OCI-M2 (cell line): ENCODE measurements around the gene PTPRD.
"Not testable (repeated sequence)": the region's sequence is repeated elsewhere in the genome, so short reads cannot be mapped to it uniquely, and the experiment has no call there.

Experiments used
- DNase-seq: peaks from one replicate; lab custom pipeline; 2025; ENCODE audit not compliant: unreplicated experiment; lab: John Stamatoyannopoulos, UW

Gene PTPRD

DNA sequence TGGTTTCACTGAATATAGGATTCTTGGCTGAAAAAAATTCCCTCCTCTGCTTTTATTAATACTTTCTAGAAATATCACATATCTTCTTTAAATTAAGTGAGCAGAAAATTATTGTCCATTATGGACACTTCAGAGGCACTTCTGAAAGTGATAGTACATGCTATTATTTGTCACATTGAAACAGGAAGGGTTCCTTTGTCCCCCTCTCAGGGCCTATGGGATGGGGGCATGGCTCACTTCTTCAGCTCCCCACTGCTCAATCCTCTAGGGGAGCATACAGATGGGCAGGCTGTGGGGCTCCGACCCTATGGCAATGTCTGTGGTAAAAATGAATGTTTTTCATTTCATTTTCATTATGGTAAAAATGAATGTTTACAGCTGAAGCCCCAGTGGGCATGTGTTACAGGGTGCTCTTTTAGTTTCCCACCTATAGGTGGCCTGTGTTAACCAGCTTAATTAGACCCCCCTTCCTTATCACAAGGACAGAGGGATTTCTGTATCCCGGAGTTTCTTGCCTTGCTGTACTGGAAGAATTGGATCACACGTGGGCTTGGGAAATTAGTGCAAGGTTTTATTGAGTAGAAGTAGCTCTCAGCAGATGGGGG is 1225.2 kb downstream of the PTPRD start:
- DNase-seq: no peak

DNA sequence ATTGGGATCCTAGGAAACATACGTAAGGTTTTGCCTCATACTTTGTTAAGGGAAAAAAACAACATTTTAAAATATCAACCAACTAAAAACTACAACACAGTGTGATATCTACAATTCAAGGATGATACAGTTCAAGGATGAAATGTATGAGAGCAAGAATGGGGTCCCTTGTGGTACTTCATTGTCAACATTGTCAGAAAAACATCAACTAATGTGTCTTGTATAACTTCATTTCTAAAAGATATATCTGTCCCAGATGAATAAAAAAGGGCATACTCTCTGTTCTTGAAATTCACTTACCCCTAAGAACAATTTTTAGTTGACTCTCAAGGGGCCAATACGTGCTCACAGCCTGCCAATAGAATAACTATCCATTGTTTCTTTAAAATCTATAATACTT is 1250.5 kb downstream of the PTPRD start:
- DNase-seq: no peak

- DNase-seq: no peak
These were observed 1259.8 kb downstream of the PTPRD start for GRCh38 chr9:9352877-9353481.

GRCh38 chr9:9341203-9341602 is 1271.6 kb downstream of the PTPRD start:
- DNase-seq: no peak

- no peak for DNase-seq
These were observed 1275.7 kb downstream of the PTPRD start for GRCh38 chr9:9337129-9337528.

GRCh38 chr9:9326749-9327148 is 1286.1 kb downstream of the PTPRD start:
- DNase-seq: no peak

- no peak for DNase-seq
These were observed 1293.8 kb downstream of the PTPRD start for GRCh38 chr9:9319007-9319406.

DNA sequence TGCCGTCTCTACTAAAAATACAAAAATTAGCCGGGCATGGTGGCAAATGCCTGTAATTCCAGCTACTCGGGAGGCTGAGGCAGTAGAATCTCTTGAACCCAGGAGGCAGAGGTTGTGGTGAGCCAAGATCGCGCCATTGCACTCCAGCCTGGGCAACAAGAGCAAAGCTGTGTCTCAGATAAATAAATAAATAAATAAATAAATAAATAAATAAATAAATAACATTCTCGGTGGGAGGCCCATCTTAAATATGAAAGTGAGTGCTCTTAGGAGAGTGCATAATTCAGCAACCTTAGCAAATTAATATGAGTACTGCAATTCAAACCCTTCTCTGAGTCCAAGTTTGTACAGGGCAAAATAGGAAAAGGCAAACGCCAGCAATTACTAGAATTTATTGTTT is 1302.1 kb downstream of the PTPRD start:
- DNase-seq: not testable (repeated sequence)

DNA sequence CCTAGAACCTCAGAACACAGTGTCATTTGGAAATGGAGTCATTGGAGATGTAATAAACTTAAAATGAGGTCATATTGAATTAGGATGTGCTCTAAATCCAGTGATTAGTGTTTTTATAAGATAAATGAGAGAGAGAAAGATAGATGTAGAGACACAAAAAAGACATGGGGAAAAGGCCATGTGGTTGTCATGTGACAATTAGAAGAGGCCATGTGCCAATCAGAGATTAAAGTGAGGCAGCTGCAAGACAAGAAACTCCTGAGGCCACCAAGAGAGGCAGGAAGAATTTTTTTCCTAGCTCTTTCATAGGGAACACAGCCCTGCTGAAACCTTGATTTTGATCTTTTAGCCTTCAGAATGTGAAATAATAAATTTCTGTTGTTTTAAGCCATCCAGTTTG is 1307.2 kb downstream of the PTPRD start:
- no peak for DNase-seq

DNA sequence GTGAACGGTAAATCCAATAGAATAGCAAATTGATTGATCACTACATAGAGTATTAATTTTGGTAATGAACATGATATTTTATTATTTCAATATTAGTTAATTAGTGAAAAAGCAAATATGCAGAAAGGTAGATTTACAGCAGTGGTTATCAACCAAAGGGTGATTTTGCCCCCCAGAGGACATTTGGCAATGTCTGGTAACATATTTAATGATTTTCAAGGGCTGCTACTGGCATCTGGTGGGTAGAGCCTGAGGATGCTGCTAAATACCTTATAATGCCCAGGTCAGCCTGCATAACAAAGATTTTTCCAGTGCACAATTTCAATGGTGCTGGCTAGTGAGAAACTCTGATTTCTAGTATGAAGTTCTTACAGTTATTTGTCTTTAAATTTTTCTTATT is 1313.7 kb downstream of the PTPRD start:
- no peak for DNase-seq

DNA sequence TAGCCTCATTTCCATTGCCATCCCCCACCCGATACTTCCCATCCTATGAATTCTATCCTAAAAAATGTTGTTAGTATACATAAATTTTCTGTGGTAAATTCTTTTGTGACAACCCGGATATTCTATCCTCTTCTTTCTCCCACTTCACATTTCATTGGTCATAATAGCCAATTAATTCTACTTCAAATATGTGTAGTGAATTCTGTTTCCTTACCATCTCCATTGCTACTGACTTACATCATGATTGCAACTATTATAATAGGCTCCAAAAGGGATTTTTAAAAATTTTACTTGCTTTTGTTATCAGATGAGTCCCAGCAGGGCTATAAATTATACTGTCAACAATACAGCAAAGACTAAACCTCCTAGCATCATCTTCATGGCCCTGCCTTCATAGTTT is 1326.8 kb downstream of the PTPRD start:
- no peak for DNase-seq

- DNase-seq: no peak
These were observed 1328.6 kb downstream of the PTPRD start for GRCh38 chr9:9284201-9284600.

DNA sequence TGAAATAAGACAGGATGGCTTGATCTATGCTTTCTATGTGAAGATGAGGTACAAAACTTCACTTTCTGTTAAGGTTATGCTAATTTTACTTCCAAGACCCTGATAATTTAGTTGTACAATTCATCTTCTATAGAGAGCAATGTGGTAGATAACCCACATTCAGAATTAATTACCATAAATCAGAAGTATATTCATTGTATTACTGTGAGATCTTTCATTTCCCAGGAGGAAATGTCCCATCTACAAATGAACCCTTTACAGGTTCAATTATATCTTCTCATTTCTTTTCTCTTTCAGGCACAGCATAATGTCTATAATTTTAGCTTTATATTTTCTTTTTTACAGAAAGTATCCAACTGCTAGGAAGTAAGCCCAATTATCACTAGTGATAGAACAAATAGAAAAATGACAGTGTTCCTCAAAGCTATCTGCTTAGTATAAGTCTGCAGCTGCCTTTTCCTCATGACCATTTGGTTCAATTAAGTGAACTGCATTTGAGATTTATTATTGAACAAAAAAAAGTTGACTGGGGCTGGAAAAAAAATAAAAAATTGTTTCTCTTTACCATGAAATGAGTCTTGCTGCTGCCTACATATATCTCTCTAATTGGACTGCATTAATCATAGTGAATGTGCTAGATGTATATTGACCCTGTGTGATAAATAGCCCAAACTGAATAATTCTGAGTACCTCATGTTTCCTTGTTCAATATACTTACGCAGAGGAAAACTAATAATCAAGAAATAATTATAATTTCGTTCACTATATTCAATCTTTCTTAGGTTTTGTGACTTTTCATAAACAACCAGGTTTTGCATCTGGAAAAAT is 1329.4 kb downstream of the PTPRD start:
- DNase-seq: no peak

DNA sequence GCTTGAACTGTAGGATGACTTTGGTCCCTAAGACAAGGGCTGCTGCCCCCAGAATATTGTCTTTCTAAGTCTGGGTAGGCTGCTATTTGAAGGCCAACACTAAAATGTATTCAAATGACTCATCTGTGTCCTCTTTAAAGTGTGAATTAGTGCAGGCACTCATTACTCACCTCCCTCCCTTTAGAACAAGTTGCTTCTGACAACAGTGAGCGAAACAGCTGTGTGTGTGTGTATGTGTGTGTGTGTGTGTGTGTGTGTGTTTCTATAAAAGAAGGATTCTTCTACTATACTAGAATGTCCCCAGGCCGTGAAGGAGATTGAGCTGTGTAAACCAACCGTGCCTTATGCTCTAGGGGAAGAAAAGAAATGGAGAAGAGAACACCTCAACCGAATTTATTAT is 1337.2 kb downstream of the PTPRD start:
- DNase-seq: no peak

DNA sequence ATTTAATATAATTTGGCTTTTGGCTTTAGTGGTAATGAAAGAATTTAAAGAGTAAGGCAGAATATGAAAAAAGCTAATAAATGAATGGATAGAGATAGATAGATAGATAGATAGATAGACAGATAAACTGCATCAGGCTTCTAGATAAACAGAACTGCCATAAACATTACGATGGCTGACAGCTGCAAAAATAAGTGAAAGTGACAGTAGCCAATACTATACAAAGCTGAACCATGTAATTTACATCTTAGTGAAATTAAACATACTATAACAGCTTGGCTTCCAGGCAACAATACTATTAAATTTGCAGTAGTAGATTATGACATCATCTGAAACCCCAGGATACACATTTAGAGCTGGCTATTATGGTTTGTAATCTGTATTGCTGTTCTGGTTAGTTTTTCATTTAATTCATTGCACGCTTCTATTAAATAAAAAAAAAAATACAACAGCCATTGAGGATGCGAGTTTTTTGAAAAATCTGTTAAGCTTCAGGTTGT is 1354.8 kb downstream of the PTPRD start:
- DNase-seq: no peak

GRCh38 chr9:9246726-9247125 is 1366.1 kb downstream of the PTPRD start:
- DNase-seq: no peak

DNA sequence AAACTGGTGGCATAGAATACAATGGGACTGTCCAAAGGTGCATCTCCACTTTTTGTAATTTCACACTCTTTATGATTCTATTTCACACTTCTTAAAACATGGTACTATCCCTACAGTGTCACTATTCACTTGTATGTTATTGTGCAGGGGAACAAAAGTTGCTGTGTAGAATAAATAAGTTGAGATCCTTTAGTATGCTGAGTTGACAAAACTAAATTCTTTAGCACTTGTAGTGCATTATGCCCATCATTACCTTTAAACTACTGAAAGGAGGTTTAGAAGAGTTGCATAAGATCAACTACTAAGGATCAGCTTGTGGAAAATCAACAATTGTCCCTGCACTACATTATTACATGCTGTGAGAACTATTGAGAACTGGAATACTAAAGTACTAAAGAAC is 1380.9 kb downstream of the PTPRD start:
- no peak for DNase-seq

DNA sequence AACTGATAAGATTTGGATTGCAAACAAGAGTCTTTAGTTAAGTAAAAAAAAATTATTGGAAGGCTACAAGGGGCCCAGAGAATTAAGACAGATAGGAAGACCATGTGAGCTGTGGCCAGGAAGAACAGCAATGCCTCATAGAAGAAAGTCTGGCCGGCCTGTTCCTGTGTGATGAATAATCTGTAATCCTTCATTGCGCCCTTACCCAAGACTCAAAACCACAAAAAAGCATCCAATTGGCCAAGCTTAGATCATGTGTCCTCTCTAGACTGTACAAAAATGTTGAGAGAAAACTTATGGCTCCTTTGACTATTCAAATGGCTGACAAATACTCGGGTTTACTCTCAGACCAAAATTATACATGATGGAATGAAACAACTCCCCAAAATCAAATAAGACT is 1383.5 kb downstream of the PTPRD start:
- no peak for DNase-seq

DNA sequence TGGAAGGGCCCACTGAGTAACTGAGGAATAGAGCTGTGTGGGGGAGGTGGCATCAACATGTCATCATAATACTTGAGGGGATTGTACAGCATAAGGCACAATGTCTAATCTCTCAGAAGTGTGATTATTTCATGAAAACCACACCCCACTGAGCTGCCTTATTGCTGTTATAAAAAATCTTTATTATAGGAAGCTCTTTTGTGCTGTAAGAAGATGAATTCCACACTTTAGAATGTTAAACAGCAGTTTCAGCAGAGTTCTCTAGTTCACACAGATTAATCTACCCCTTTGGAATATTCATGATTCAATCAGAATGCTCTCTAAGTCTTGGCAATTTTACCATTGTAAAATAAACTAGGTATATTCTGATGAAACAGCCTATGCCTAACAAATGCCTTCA is 1389.6 kb downstream of the PTPRD start:
- DNase-seq: no peak

GRCh38 chr9:9222730-9223129 is 1390.1 kb downstream of the PTPRD start:
- no peak for DNase-seq

DNA sequence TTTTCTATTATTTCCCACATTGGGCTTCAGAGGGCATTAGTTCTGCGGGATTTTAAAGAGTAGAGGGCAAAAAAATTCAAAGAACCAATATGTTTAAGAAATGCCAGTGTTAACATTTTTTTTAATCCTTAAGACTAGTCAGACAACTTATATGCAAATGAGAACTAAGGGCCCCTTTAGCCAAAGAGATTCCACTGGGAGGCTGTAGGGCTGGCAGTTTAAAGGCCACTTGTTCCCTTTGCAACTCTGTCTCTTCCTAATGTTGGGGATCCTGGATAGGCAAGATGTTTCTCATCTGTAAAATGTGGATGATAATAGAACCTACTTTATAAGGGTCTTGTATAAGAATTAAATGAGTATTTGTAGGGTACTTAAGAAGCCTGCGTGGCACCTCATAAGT is 1395.9 kb downstream of the PTPRD start:
- DNase-seq: no peak

- DNase-seq: no peak
These were observed 1397.8 kb downstream of the PTPRD start for GRCh38 chr9:9215050-9215449.
